K562 (cell line): ENCODE results near the gene PHACTR3. TPM values are rescaled to one million over a fixed set of nuclear protein-coding genes. Genes with fewer than 3 reads are reported as not detected.
A peak's percentile ranks its signal among the peaks of the same experiment; 100 is the strongest.

ENCODE experiments used
- ATAC-seq: fragments of 200-7000 bp; cut with Tn5 transposase; 3 replicates; pipeline ENCODE4 v1.9.1; 2020; ENCODE audit warnings: moderate library complexity
- BruUV-seq: library from RNA; stranded (reverse); fragments of 400-500 nt; replicated peaks from 2 replicates; lab custom pipeline; 2021; lab: Mats Ljungman, UMichigan
- CTCF ChIA-PET: fragments of 300-600 bp; formaldehyde crosslinking; extraction: SDS; loops from one replicate; lab custom pipeline; 2021; ENCODE audit warnings: low intra/inter-chr PET ratio; lab: Yijun Ruan, JAX
- POLR2A ChIA-PET: fragments of 300-600, 350-650 bp; sonication (Branson Sonifier 250); formaldehyde crosslinking; extraction: SDS; loops from one replicate; lab custom pipeline; 2021; ENCODE audit warnings: antibody characterized with exemption, inconsistent platforms; lab: Yijun Ruan, JAX
- DNase-seq, 4 experiments: peaks; one replicate each; pipeline versions ENCODE4 v3.0.0 to v3.0.0-alpha.2; 2011 to 2018; ENCODE audit warnings: low spot score in 3 of 4, mixed read lengths in 3 of 4; ENCODE audit errors: extremely low read depth in 1 of 4
- FAIRE-seq: peaks from 2 replicates; lab custom pipeline; 2011; peaks lifted over from hg19 to GRCh38; lab: Jason Lieb, UNC
- H2AFZ ChIP-seq: 2 replicates; pipeline ENCODE4 v1.6.0; 2011; ENCODE audit warnings: low read depth, low read length, control low read depth, inconsistent platforms
- H3K27ac ChIP-seq: fragments of 200-600 bp; 3 replicates; pipeline ENCODE4 v1.8.0; 2011; ENCODE audit warnings: low read depth, mild to moderate bottlenecking, control low read depth, inconsistent platforms, low read length, moderate library complexity, mixed read lengths; ENCODE audit errors: extremely low read depth
- H3K27me3 ChIP-seq, 2 experiments: fragments of 300-600 bp in 1 of 2; 2 replicates in 1 of 2; 3 replicates in 1 of 2; pipeline versions ENCODE4 v1.6.0 to v1.8.0; 2011; ENCODE audit warnings: inconsistent platforms in 2 of 2, low read length in 2 of 2, mild to moderate bottlenecking in 1 of 2, mixed read lengths in 1 of 2, moderate library complexity in 1 of 2; ENCODE audit not compliant: control insufficient read depth in 2 of 2, insufficient read depth in 2 of 2
- H3K36me3 ChIP-seq: fragments of 300-600 bp; 3 replicates; pipeline ENCODE4 v1.8.0; 2011; ENCODE audit warnings: mild to moderate bottlenecking, low read length, inconsistent platforms; ENCODE audit not compliant: control insufficient read depth, insufficient read depth
- H3K4me1 ChIP-seq, 2 experiments: fragments of 200-600 bp in 1 of 2; replicated peaks in 1 of 2; 2 replicates in 1 of 2; 3 replicates in 1 of 2; pipeline versions ENCODE4 v1.5.1 to v1.8.0; 2011; ENCODE audit warnings: inconsistent platforms in 2 of 2, low read length in 2 of 2, mild to moderate bottlenecking in 1 of 2, mixed read lengths in 1 of 2, moderate library complexity in 1 of 2; ENCODE audit not compliant: control insufficient read depth in 2 of 2, insufficient read depth in 2 of 2
- H3K4me2 ChIP-seq: 2 replicates; pipeline ENCODE4 v1.6.1; 2011; ENCODE audit warnings: low read length, control low read depth, inconsistent platforms, mixed read lengths; ENCODE audit not compliant: insufficient read depth
- H3K4me3 ChIP-seq: fragments of 200-600 bp; sonication (generic), shearing (Covaris generic); 2 replicates; pipeline ENCODE4 v1.5.1; 2016; ENCODE audit warnings: control low read depth, inconsistent platforms
- H3K79me2 ChIP-seq: fragments of 200-600 bp; 3 replicates; pipeline ENCODE4 v1.8.0; 2011; ENCODE audit warnings: low read length, inconsistent platforms; ENCODE audit not compliant: control insufficient read depth, insufficient read depth
- H3K9ac ChIP-seq, 2 experiments: 2 replicates each; pipeline versions ENCODE4 v1.6.0 to v1.6.1; 2011; ENCODE audit warnings: low read depth in 2 of 2, low read length in 2 of 2, control low read depth in 1 of 2, inconsistent platforms in 1 of 2, mild to moderate bottlenecking in 1 of 2, mixed read lengths in 1 of 2; ENCODE audit not compliant: insufficient read depth in 1 of 2
- H3K9me1 ChIP-seq: one replicate; pipeline ENCODE4 v1.6.0; 2011; ENCODE audit warnings: inconsistent platforms, mild to moderate bottlenecking, low read length, moderate library complexity; ENCODE audit not compliant: control insufficient read depth, insufficient read depth
- H3K9me3 ChIP-seq: replicated peaks from 2 replicates; pipeline ENCODE4 v1.5.1; 2011; ENCODE audit warnings: low read depth, low read length, inconsistent platforms; ENCODE audit not compliant: control insufficient read depth, insufficient read depth
- H4K20me1 ChIP-seq: replicated peaks from 2 replicates; pipeline ENCODE4 v1.6.1; 2011; ENCODE audit warnings: low read length, inconsistent platforms, mixed read lengths; ENCODE audit not compliant: control insufficient read depth, insufficient read depth
- ERF ChIP-seq: fragments of 450-650 bp; formaldehyde crosslinking; IDR thresholded peaks from 2 replicates; pipeline ENCODE4 v1.4.0; 2020; ENCODE audit warnings: mild to moderate bottlenecking, mixed read lengths
- KLF13 ChIP-seq: fragments of 450-650 bp; IDR thresholded peaks from 2 replicates; pipeline ENCODE4 v1.6.1; 2016; ENCODE audit warnings: missing genetic modification characterization, low read depth, mild to moderate bottlenecking, missing compliant biosample characterization, moderate library complexity, borderline replicate concordance
- RB1 ChIP-seq: fragments of 450-650 bp; IDR thresholded peaks from 2 replicates; pipeline ENCODE4 v1.6.1; 2017; ENCODE audit warnings: low read depth, mild to moderate bottlenecking
- SLC30A9 ChIP-seq: fragments of 250-450 bp; sonication (Bioruptor Pico); IDR thresholded peaks from 2 replicates; pipeline ENCODE4 v1.8.0; 2022; ENCODE audit warnings: mild to moderate bottlenecking, moderate library complexity
- SREBF1 ChIP-seq: fragments of 150-350 bp; IDR thresholded peaks from 2 replicates; pipeline ENCODE4 v1.6.1; 2014; ENCODE audit warnings: antibody characterized with exemption, low read depth, low read length, borderline replicate concordance
- XRCC5 ChIP-seq: fragments of 200-400 bp; formaldehyde crosslinking; IDR thresholded peaks from 2 replicates; pipeline ENCODE4 v1.6.1; 2017; ENCODE audit warnings: low read depth, mild to moderate bottlenecking, low read length
- ZNF41 ChIP-seq: fragments of 250-450 bp; sonication (Bioruptor Pico); conservative IDR thresholded peaks from 2 replicates; pipeline ENCODE4 v1.4.0; 2020; ENCODE audit warnings: mild to moderate bottlenecking
- ZNF586 ChIP-seq: fragments of 450-650 bp; formaldehyde crosslinking; conservative IDR thresholded peaks from 2 replicates; pipeline ENCODE4 v1.4.0; 2020; ENCODE audit warnings: mild to moderate bottlenecking, moderate library complexity
- WGBS: fragments of 100-300 bp; shearing (Covaris generic); methylation state at CpG from one replicate; pipeline ENCODE4 v1.1.6; 2016; ENCODE audit warnings: low coverage, mixed read lengths; ENCODE audit not compliant: insufficient coverage; ENCODE audit errors: missing lambda C conversion rate; 5-methylcytosine and 5-hydroxymethylcytosine counted together
- in situ Hi-C: fragments of 300-500 bp; cut with MboI; formaldehyde crosslinking; loops from 4 replicates; pipeline ENCODE4 v1.15.0; 2018; ENCODE audit warnings: inconsistent platforms, mixed read lengths
- intact Hi-C: fragments of 100-400 bp; cut with micrococcal nuclease; formaldehyde crosslinking; loops from 2 replicates; pipeline ENCODE4 v1.14.2; 2022
- polyA plus RNA-seq, 8 experiments: library from polyadenylated mRNA; depleted of rRNA in 4 of 8; stranded (reverse) in 5 of 8; unstranded in 3 of 8; fragments of >200 nt; fragmentation: Nextera tagmentation in 2 of 8; fragmentation: Illumina TruSeq in 1 of 8; extraction: Ambion mirVana in 2 of 8; extraction: Trizol in 1 of 8; gene quantifications; 2 replicates each; pipeline versions ENCODE4 v1.2.1 to v1.2.3, GENCODE V29; 2011 to 2014; ENCODE audit warnings: inconsistent platforms in 1 of 8, missing spikeins in 1 of 8
- total RNA-seq, 7 experiments: library from RNA; depleted of rRNA in 6 of 7; stranded (reverse); fragments of >200 nt in 6 of 7; fragmentation: Illumina TruSeq in 2 of 7; extraction: Trizol in 2 of 7; gene quantifications; 2 replicates each; pipeline versions ENCODE4 v1.2.1 to v1.2.3, GENCODE V29; 2011 to 2021; ENCODE audit warnings: low replicate concordance in 1 of 7
- TF ChIP-seq, protein P1 (sequence below): fragments of 250-450 bp; sonication (Bioruptor Pico); IDR thresholded peaks from 2 replicates; pipeline ENCODE4 v1.4.0; 2020; ENCODE audit warnings: mild to moderate bottlenecking, moderate library complexity
- TF ChIP-seq, protein P2 (sequence below): fragments of 250-450 bp; sonication (Bioruptor Pico); IDR thresholded peaks from 2 replicates; pipeline ENCODE4 v1.6.1; 2021; ENCODE audit warnings: mild to moderate bottlenecking

PHACTR3 gene
- total and polyA plus RNA-seq, 9 of the 15 experiments (the other 6 are each of a cell fraction or from before 2014, with no cell fraction given): not detected

DNA sequence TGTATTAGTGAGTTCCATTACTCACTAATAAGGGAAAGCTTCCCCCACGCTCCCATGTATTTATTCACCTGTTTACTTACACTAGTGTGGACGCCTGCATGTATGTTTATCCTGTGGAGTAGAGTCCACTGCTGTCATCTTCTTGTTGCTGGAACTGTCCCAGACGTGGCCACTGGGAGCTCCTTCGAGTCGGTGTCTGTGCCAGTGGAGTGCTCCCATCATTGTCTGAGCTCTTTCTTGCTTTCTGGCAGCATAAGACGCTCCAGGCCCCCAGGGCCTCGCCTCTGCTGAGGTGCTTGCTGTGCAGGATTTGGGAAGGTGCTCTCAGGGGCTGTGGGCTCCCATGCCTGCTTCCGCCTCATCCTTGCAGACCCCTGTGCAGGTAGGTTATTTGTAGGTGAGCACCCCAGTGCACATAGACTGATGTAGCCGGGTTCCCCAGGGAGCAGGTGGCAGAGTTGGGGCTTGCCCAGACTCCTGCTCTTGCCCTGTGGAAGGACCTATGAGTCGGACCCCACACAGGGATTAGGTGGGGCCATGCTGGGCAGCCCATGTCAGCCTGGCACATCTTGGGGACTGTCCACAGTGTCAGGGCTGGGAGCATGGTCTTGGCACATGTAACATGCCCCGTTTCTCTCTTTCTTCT, 16.6 kb downstream of the PHACTR3 start:
- no peak overlapping the region for H2AFZ ChIP-seq
- no peak overlapping the region for H3K27ac ChIP-seq
- H3K36me3 ChIP-seq: no peaks in the 10 kb centered on the region
- POLR2A ChIA-PET: interaction anchor here (0.6 kb wide), 1 partner anchor 24 kb away, joined by 3 read pairs; no protein-coding TSS in a partner anchor
- CTCF ChIA-PET: no interaction called here
- H3K9me3 ChIP-seq: no peaks in the 10 kb centered on the region
- H3K4me2 ChIP-seq: no peak overlapping the region
- no TSS peak for BruUV-seq
- FAIRE-seq (no peak), DNase-seq (no peak), ATAC-seq (peak; percentile 42; the same call in 1 of the 3 replicates)
- intact Hi-C loops: no loop called here
- H3K9me1 ChIP-seq: no peaks in the 10 kb centered on the region
- no peak overlapping the region for H3K4me3 ChIP-seq
- 0% methylated on average over 11 of the region's 11 CpGs for WGBS
- no peaks in the 10 kb centered on the region for H3K79me2 ChIP-seq
- in situ Hi-C loops: no loop called here
- no peaks in the 10 kb centered on the region for H4K20me1 ChIP-seq
- peaks cover 0 to 20% of the 10 kb centered on the region in 2 experiments; a peak in 2 of 5 replicates for H3K27me3 ChIP-seq
- no peaks in the 10 kb centered on the region for H3K4me1 ChIP-seq
- no peak for TF ChIP-seq ERF
- no peak for TF ChIP-seq KLF13 (tag)
- TF ChIP-seq ZNF41: no peak
- TF ChIP-seq, protein P1, sequence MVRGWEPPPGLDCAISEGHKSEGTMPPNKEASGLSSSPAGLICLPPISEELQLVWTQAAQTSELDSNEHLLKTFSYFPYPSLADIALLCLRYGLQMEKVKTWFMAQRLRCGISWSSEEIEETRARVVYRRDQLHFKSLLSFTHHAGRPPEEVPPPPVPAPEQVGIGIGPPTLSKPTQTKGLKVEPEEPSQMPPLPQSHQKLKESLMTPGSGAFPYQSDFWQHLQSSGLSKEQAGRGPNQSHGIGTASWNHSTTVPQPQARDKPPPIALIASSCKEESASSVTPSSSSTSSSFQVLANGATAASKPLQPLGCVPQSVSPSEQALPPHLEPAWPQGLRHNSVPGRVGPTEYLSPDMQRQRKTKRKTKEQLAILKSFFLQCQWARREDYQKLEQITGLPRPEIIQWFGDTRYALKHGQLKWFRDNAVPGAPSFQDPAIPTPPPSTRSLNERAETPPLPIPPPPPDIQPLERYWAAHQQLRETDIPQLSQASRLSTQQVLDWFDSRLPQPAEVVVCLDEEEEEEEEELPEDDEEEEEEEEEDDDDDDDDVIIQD (CRISPR knock-in tag): no peak
- TF ChIP-seq SREBF1: no peak
- TF ChIP-seq XRCC5: no peak
- TF ChIP-seq RB1: no peak
- no peak for TF ChIP-seq SLC30A9 (CRISPR knock-in tag)
- no peak for TF ChIP-seq ZNF586
- TF ChIP-seq, protein P2, sequence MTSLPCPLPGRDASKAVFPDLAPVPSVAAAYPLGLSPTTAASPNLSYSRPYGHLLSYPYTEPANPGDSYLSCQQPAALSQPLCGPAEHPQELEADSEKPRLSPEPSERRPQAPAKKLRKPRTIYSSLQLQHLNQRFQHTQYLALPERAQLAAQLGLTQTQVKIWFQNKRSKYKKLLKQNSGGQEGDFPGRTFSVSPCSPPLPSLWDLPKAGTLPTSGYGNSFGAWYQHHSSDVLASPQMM (CRISPR knock-in tag): no peak
- no peak overlapping the region for H3K9ac ChIP-seq
